Upper lobe of right lung (tissue), 1 donor: ENCODE results near the gene WWP2. TPM values are rescaled to one million over a fixed set of nuclear protein-coding genes. Genes with fewer than 3 reads are reported as not detected.

Experiments used
- ATAC-seq: fragments of 200-7000 bp; cut with Tn5 transposase; one replicate; pipeline ENCODE4 v1.9.1; 2020; ENCODE audit warnings: mild to moderate bottlenecking, moderate library complexity
- DNase-seq: peaks from one replicate; pipeline ENCODE4 v3.0.0-alpha.2; 2020
- H3K27ac ChIP-seq: fragments of 200-600 bp; one replicate; pipeline ENCODE4 v1.8.0; 2022
- H3K27me3 ChIP-seq: fragments of 200-600 bp; one replicate; pipeline ENCODE4 v1.8.0; 2022; ENCODE audit warnings: mild to moderate bottlenecking
- H3K36me3 ChIP-seq: fragments of 200-600 bp; one replicate; pipeline ENCODE4 v1.8.0; 2022
- H3K4me1 ChIP-seq: fragments of 200-600 bp; one replicate; pipeline ENCODE4 v1.8.0; 2022
- H3K4me3 ChIP-seq: fragments of 200-600 bp; one replicate; pipeline ENCODE4 v1.8.0; 2022; ENCODE audit warnings: mild to moderate bottlenecking
- H3K9me3 ChIP-seq: fragments of 200-600 bp; one replicate; pipeline ENCODE4 v1.8.0; 2022
- intact Hi-C: fragments of 100-400 bp; cut with DNase I; formaldehyde crosslinking; loops from one replicate; pipeline ENCODE4 v1.11.0; 2022
- long read RNA-seq: library from polyadenylated mRNA; unstranded; transcript quantifications from one replicate; pipeline ENCODE4 v2.0.0, GENCODE V29; 2021
- total RNA-seq: library from RNA; stranded (reverse); fragmentation: NEBNext Ultra II Directional; extraction: Animal tissue kit (Norgen Biotek cat#: 25700); gene quantifications from one replicate; pipeline ENCODE4 v1.2.1, GENCODE V29; 2021
- TF ChIP-seq, protein P1 (sequence below): fragments of 200-600 bp; IDR thresholded peaks from one replicate; pipeline ENCODE4 v1.8.0; 2022; ENCODE audit warnings: antibody characterized with exemption
- donor health status: DM: no; HTN: yes; CAD: no; lungs with severe emphysema.

Gene WWP2
- 71.9 TPM for total RNA-seq
- long read RNA-seq, full-length matches to known transcripts = 12 of 73 reads
- long read RNA-seq, partial matches to known transcripts = 43 of 73 reads
- long read RNA-seq, other reads (novel, unspliced or antisense) = 18 of 73 reads

DNA sequence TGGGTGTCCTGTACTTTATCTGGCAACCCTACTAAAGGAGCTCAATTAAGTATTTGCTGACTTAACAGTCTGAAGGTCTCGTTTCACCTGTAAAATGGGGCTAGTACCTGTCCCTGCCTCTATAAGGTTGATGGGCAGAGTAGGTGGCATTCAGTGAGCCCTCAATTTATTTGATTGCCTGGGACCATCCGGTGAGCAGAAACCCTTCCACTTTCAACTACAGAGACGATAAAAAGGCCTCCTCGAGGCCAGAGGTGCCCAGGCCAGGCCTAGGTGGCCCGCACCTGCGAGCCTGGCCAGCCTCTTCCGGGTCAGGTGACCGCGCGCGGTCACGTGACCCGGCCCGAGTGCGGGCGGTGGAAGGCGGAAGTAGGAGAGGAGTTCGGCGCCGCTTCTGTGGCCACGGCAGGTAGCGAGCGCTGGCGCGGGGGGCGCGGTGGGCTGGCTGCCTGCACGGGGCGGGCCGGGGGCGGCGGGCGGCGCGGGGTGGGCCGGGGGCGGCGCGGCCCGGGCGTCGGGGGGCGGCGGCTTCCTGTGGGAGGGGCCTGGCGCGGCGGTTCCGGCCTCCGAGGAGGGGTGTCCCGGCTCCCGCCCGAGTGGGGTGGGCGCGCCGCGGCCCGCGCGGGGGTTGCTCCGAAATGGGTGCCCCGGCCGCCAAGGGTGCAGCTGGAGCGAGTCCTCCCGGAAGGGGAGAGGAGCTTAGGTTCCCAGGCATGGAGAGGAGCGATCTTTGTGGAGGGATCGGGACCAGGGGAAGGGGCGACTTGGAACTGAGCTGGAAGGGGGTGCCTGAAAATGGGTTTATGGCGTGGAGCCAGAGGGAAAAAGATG is at the start of gene WWP2:
WWP2 (plus strand) TSS at position 350 of the 831 bp plus-strand sequence. CDS start 24,679 bp downstream, outside the sequence.
- peak; percentile 88 for ATAC-seq
- Histone ChIP-seq H3K4me3 (peak within 1 kb of the TSS; percentile 88), H3K9me3 (no peaks in the 10 kb centered on the region), H3K36me3 (no peaks in the 10 kb centered on the region), H3K27ac (peak within 1 kb of the TSS; percentile 95), H3K4me1 (peaks cover 18% of the 10 kb centered on the region), H3K27me3 (no peaks in the 10 kb centered on the region)
- TF ChIP-seq, protein P1, sequence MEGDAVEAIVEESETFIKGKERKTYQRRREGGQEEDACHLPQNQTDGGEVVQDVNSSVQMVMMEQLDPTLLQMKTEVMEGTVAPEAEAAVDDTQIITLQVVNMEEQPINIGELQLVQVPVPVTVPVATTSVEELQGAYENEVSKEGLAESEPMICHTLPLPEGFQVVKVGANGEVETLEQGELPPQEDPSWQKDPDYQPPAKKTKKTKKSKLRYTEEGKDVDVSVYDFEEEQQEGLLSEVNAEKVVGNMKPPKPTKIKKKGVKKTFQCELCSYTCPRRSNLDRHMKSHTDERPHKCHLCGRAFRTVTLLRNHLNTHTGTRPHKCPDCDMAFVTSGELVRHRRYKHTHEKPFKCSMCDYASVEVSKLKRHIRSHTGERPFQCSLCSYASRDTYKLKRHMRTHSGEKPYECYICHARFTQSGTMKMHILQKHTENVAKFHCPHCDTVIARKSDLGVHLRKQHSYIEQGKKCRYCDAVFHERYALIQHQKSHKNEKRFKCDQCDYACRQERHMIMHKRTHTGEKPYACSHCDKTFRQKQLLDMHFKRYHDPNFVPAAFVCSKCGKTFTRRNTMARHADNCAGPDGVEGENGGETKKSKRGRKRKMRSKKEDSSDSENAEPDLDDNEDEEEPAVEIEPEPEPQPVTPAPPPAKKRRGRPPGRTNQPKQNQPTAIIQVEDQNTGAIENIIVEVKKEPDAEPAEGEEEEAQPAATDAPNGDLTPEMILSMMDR = no peak
- peak; percentile 92 for DNase-seq
- intact Hi-C loops = no loop called here

DNA sequence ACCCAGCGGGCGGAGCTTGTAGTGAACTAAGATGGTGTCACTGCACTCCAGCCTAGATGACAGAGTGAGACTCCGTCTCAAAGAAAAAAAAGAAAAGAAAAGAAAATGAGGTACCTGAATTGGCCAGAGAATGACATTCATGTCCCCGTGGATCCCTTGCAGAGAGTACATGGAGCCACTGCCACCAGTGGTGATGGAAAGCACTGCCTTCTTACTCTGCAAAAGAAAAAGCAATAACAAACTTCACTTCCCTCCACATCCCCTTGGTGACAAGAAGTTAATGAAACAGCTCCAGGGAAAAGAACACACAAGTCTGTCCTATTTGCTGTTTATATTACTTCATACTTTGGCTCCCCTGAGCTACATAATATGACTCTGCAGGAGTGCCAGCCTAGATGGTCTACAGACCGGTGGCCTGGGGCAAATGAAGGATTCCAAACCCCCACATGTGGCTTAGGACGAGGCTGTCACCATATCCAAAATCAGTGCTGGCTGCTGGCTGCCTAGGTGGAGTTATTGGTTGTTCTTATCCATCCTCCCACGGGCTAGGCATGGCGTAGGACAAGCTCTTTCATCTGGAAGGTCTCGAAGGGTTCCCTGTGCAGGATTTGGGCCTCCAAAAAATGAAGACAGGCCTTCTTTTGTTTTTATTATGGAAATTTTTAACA is 49.1 kb upstream of the WWP2 start:
- intact Hi-C loops = loop anchor here (5.0 kb wide), 1 partner anchor 39 kb away; the partner anchor contains the start of gene NOB1
- Histone ChIP-seq H3K36me3 (peaks cover 66% of the 10 kb centered on the region), H3K4me1 (no peaks in the 10 kb centered on the region), H3K27ac (no peak overlapping the region), H3K27me3 (no peaks in the 10 kb centered on the region), H3K4me3 (no peak overlapping the region), H3K9me3 (no peaks in the 10 kb centered on the region)
- DNase-seq = no peak
- no peak for ATAC-seq
- TF ChIP-seq, protein P1 = no peak

DNA sequence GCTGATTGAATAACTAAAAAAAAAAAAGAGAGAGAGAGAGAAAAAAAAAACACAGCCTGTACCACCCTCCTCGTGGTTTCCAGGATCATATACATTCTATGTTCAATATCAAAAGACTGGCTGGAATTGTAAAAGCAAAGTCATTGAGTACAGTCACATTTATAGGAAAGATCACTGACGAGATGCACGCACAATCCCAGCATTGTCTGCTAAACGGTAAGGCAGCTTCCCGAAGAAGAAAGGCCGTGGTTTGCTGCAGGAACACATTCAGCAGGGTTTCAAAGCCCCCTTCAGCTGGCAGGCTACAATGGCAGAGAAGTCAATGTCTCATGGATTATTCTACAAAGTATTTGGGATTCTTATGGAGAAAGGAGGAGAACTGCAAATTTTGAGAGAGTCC is 45.1 kb upstream of the WWP2 start:
- intact Hi-C loops = no loop called here

DNA sequence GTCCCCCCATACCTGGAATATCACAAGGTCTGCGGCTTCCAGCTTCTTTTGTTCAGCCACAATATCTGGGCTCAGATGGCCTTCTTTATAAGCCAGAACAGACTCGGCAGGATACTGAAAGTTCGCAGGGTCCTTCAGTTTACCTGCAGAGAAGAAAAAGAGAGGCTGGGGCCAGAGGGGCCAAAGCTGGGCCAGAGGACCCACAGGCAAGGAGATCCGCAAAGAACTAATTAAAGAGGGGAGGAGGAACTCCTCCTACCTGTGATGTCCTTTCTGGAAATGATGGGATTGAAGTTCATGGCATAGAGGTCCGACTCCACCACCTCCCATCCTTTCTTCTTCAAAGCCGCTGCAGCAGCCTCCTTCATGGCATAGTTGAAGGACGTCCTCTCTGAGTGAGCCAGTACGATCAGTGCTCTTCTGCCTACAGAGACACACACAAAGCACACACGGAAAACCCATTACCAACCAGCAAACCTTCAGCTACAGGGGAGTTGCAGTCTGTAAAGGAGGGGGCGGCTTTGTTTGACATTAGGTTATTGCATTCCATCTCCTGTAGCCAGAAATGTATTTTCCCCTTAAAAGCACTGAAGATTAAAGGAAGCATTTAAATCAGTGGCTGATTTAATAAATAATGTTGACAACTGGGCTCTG is 43.9 kb upstream of the WWP2 start:
- H3K9me3 ChIP-seq = no peaks in the 10 kb centered on the region
- no peak overlapping the region for H3K27ac ChIP-seq
- no peak for ATAC-seq
- H3K27me3 ChIP-seq = no peaks in the 10 kb centered on the region
- peak; percentile 8 for DNase-seq
- H3K4me1 ChIP-seq = no peaks in the 10 kb centered on the region
- TF ChIP-seq, protein P1 = no peak
- H3K4me3 ChIP-seq = no peak overlapping the region
- intact Hi-C loops = no loop called here
- peaks cover 43% of the 10 kb centered on the region for H3K36me3 ChIP-seq

More for the DNA sequence above, 45.1 kb upstream of the WWP2 start:
- no peak overlapping the region for H3K4me3 ChIP-seq
- no peaks in the 10 kb centered on the region for H3K27me3 ChIP-seq
- no peaks in the 10 kb centered on the region for H3K9me3 ChIP-seq
- no peaks in the 10 kb centered on the region for H3K4me1 ChIP-seq
- TF ChIP-seq, protein P1 = no peak
- peaks cover 55% of the 10 kb centered on the region for H3K36me3 ChIP-seq
- DNase-seq = no peak
- H3K27ac ChIP-seq = no peak overlapping the region
- no peak for ATAC-seq

DNA sequence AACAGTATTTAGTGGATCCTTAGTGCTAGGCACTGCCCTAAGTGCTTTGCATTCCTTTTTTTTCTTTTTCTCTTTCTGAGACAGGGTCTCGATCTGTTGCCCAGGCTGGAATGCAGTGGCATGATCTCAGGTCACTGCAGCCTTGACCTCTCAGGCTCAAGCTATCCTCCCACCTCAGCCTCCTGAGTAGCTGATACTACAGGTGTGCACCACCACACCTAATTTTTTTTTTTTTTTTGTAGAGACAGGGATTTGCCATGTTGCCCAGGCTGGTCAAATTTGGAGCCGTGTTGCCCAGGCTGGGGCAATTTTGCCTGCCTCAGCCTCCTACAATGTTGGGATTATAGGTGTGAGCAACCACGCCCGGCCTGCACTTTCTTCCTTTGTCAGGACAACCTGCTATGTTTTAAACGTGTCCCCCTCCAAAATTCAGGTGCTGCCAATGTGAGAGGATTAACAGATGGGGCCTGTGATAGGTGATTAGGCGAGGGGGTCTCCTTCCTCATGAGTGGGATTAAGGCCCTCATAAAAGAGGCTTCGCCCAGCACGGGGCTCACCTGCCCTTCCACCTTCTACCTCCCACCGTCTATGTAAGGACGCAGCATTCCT is 41.2 kb upstream of the WWP2 start:
- no peaks in the 10 kb centered on the region for H3K27me3 ChIP-seq
- intact Hi-C loops = no loop called here
- H3K27ac ChIP-seq = no peak overlapping the region

More for the DNA sequence above, 41.2 kb upstream of the WWP2 start:
- peak; percentile 15 for DNase-seq
- H3K9me3 ChIP-seq = no peaks in the 10 kb centered on the region
- peaks cover 7% of the 10 kb centered on the region for H3K4me1 ChIP-seq
- TF ChIP-seq, protein P1 = no peak
- no peak for ATAC-seq
- no peak overlapping the region for H3K4me3 ChIP-seq
- H3K36me3 ChIP-seq = peaks cover 23% of the 10 kb centered on the region
